GM12874 (cell line): ENCODE measurements around the gene ASAP2.

Source experiments
- CTCF ChIP-seq: IDR thresholded peaks from 2 replicates; pipeline ENCODE4 v1.5.1; 2011; ENCODE audit warnings: low read depth, mild to moderate bottlenecking, control low read depth, low read length, moderate library complexity; ENCODE audit not compliant: insufficient read depth

The ASAP2 gene

GRCh38 chr2:9282128-9283112 lies 75.8 kb downstream of the ASAP2 start:
- TF ChIP-seq CTCF, result no peak

GRCh38 chr2:9284521-9285297 lies 78.1 kb downstream of the ASAP2 start:
- TF ChIP-seq CTCF, result no peak

GRCh38 chr2:9285385-9285920 lies 78.8 kb downstream of the ASAP2 start:
- TF ChIP-seq CTCF, result no peak

- no peak for TF ChIP-seq CTCF
Observed at GRCh38 chr2:9285921-9286320, 79.3 kb downstream of the ASAP2 start.

- TF ChIP-seq CTCF, result no peak
Observed at GRCh38 chr2:9286554-9287399, 80.2 kb downstream of the ASAP2 start.

GRCh38 chr2:9287400-9288045 lies 80.9 kb downstream of the ASAP2 start:
- no peak for TF ChIP-seq CTCF
